GM10248 (cell line): ENCODE data around the gene TASP1.
A peak's percentile ranks its signal among the peaks of the same experiment; 100 is the strongest.
"Not testable (repeated sequence)": the region's sequence is repeated elsewhere in the genome, so short reads cannot be mapped to it uniquely, and the experiment has no call there.

ENCODE experiments used
- CTCF ChIA-PET: fragments of 300-600 bp; sonication (Branson Sonifier 250); formaldehyde crosslinking; extraction: SDS; loops from one replicate; lab custom pipeline; 2021; ENCODE audit warnings: antibody characterized with exemption; lab: Yijun Ruan, JAX
- POLR2A ChIA-PET: fragments of 350-650 bp; sonication (Branson Sonifier 250); formaldehyde crosslinking; extraction: SDS; loops from one replicate; lab custom pipeline; 2020; ENCODE audit warnings: antibody characterized with exemption; lab: Yijun Ruan, JAX
- DNase-seq: peaks from one replicate; pipeline ENCODE4 v3.0.0; 2012; ENCODE audit errors: extremely low spot score
- CTCF ChIP-seq: IDR thresholded peaks from 2 replicates; pipeline ENCODE4 v1.5.1; 2012; ENCODE audit warnings: mild to moderate bottlenecking, low read depth; ENCODE audit errors: extremely low read depth, missing control alignments, control extremely low read depth

The TASP1 gene

GRCh38 chr20:13395232-13395631, 243.5 kb downstream of the TASP1 start:
- no peak for TF ChIP-seq CTCF
- ChIA-PET CTCF (interaction anchor here (0.8 to 2.1 kb wide), 5 partner anchors 9 to 151 kb away, joined by 3 to 8 read pairs (median 3); no protein-coding TSS in a partner anchor), POLR2A (no interaction called here)
- no peak for DNase-seq

DNA sequence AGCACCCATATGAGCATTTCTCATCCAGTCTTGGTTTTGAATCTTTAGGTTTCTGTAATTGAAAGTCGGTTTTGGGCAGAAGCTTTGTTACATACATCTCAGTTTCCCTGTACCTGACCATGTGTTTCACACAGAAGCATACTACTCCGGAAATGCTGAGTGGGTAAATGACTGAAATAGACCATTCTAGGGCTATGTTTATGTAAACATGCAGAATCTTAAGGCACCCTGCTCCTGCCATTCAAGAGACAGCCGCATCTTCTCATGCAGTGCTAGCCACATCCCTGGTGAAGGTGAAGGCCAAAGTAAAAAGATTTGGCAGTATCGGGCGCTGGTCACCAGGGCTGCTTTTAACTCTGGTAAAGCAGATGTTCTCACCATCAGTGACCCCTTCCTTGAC, 246.3 kb downstream of the TASP1 start:
- DNase-seq = no peak
- ChIA-PET CTCF (interaction anchor here (1.3 kb wide), 1 partner anchor 12 kb away, joined by 3 read pairs; no protein-coding TSS in a partner anchor), POLR2A (no interaction called here)
- no peak for TF ChIP-seq CTCF

- ChIA-PET POLR2A (no interaction called here), CTCF (interaction anchor here (1.2 kb wide), 1 partner anchor 39 kb away, joined by 3 read pairs; no protein-coding TSS in a partner anchor)
- no peak for TF ChIP-seq CTCF
- no peak for DNase-seq
Observed at GRCh38 chr20:13389115-13389514, 249.6 kb downstream of the TASP1 start.

DNA sequence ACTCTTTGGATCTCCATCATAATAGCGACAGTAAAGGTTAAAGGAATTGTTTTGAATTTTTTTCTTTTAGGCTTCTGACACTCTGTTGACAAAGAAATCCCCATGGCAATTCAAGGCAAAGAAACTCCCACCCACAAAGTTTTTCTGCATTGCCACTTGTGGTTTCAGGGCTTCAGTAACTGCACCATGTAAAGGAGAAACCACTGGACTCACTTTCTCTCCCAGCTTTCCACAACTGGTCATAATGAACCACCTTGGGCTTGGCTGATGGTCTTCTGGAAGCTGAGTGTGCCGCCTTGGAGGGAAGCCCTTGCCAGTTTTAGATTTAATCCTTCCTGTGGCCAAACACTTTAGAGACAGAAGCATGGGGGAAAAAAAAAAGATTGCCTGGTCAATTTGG, 254.6 kb downstream of the TASP1 start:
- peak; percentile 32 for DNase-seq
- CTCF ChIA-PET = no interaction called here
- POLR2A ChIA-PET = no interaction called here
- TF ChIP-seq CTCF = no peak

- TF ChIP-seq CTCF = no peak
- ChIA-PET POLR2A (no interaction called here), CTCF (interaction anchor here (0.8 to 1.0 kb wide), 2 partner anchors 10 to 164 kb away, joined by 3 read pairs; no protein-coding TSS in a partner anchor)
- no peak for DNase-seq
Observed at GRCh38 chr20:13382786-13383185, 255.9 kb downstream of the TASP1 start.

DNA sequence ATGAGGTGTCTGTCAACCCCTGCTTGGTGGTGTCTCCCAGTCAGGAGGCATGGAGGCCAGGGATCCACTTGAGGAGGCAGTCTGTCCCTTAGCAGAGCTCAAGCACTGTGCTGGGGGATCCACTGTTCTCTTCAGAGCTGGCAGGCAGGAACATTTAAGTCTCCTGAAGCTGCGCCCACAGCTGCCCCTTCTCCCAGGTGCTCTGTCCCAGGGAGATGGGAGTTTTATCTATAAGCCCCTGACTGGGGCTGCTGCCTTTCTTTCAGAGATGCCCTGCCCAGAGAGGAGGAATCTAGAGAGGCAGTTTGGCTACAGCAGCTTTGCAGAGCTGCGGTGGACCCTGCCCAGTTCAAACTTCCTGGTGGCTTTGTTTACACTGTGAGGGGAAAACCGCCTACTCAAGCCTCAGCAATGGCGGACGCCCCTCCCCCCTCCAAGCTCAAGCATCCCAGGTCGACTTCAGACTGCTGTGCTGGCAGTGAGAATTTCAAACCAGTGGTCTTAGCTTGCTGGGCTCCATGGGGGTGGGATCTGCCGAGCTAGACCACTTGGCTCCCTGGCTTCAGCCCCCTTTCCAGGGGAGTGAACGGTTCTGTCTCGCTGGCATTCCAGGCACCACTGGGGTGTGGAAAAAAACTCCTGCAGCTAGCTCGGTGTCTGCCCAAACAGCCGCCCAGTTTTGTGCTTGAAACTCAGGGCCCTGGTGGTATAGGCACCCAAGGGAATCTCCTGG, 258.1 kb downstream of the TASP1 start:
- CTCF ChIA-PET, DNase-seq, POLR2A ChIA-PET: not testable (repeated sequence)

DNA sequence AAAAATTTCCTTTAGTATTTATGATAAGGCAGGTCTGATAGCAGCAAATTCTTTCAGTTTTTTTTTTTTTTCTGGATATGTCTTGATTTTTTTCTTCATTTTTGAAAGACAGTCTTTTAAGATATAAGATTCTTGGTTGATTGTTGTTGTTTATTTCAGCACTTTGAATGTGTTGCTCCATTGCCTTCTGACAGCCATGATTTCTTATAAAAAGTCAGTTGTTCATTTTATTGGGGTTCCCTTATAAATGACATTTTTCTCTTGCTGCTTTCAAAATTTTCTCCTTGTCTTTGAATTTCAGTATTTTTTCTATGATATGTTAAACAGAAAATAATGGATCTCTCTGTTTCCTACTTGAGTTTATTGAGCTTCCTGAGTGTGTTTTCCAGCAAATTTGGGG, 265.3 kb downstream of the TASP1 start:
- POLR2A ChIA-PET = no interaction called here
- TF ChIP-seq CTCF = no peak
- CTCF ChIA-PET = no interaction called here
- DNase-seq = no peak
